Measurements from ENCODE around the gene HLA-DQA1. TPM values are rescaled to one million over a fixed set of nuclear protein-coding genes. Genes with fewer than 3 reads are reported as not detected.
"Not testable (repeated sequence)": the region's sequence is repeated elsewhere in the genome, so short reads cannot be mapped to it uniquely, and the experiment has no call there.

HLA-DQA1 gene
- total RNA-seq, 4 donors from 2014 or later, result 0.31 to 9.0 (median 5.1) TPM

DNA sequence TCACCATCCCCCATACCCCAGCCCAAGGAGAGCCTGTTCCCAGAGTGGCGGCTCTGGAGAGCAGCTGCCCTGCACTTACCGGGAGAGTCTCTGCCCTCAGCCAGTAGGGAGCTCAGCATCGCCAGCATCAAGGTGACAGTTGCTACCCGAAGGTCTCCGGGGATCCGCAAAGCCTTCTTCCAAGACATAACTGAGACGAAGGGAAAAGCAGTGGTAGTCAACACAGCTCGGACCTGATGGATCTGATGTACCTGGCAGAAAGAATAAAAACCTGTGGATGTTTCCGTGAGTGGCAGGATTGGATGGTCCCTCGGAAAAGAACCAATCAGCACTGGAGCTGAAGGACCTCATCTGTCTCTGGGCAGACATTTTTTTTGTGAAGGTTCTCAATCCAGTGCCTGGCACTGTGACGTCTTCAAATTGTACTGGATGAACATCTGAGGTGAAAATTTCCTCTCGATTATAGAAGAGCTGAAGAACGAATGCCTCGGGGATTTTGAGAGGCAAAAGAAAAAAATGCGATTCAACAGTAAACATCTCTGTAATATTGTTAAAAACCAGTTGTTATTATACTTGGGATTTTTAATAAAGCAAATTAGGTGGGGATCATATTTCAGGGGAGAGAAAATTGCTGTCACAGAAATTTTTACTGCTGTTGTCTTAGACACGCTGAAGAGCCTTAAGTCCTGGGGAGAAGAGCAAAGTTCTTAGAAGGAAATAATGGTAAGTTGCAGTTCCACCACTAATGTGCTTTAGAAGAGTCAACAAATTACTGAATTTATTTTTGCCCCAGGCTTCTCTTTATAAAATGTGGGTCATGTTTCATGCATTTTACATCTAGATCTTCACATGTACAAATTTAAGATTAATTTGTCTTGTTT is 29.5 kb downstream of the HLA-DQA1 start, which contains the start of gene HLA-DQB1:
TSS of gene HLA-DQB1 (minus strand) at position 238 of the 881 bp plus-strand sequence. CDS start at position 188, 50 bp downstream.
- H3K27me3 ChIP-seq, result no peaks in the 10 kb centered on the region
- H3K4me1 ChIP-seq, result no peaks in the 10 kb centered on the region
- no peak within 1 kb of the TSS for H3K4me3 ChIP-seq
- H3K36me3 ChIP-seq, result no peaks in the 10 kb centered on the region
- WGBS, 2 donors, result 1 to 10% methylated on average over 7 to 13 of the region's 16 CpGs
- no peaks in the 10 kb centered on the region for H3K9me3 ChIP-seq
- no peak for DNase-seq
- TF ChIP-seq POLR2A (IDR thresholded peaks at IDR 0.05), result no peak
- TF ChIP-seq, protein P1, sequence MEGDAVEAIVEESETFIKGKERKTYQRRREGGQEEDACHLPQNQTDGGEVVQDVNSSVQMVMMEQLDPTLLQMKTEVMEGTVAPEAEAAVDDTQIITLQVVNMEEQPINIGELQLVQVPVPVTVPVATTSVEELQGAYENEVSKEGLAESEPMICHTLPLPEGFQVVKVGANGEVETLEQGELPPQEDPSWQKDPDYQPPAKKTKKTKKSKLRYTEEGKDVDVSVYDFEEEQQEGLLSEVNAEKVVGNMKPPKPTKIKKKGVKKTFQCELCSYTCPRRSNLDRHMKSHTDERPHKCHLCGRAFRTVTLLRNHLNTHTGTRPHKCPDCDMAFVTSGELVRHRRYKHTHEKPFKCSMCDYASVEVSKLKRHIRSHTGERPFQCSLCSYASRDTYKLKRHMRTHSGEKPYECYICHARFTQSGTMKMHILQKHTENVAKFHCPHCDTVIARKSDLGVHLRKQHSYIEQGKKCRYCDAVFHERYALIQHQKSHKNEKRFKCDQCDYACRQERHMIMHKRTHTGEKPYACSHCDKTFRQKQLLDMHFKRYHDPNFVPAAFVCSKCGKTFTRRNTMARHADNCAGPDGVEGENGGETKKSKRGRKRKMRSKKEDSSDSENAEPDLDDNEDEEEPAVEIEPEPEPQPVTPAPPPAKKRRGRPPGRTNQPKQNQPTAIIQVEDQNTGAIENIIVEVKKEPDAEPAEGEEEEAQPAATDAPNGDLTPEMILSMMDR (IDR thresholded peaks at IDR 0.05), result no peak
- H3K27ac ChIP-seq, result peak within 1 kb of the TSS in 1 of 4 donors; percentile 6
- intact Hi-C loops (cut with DNase I), result no loop called here

DNA sequence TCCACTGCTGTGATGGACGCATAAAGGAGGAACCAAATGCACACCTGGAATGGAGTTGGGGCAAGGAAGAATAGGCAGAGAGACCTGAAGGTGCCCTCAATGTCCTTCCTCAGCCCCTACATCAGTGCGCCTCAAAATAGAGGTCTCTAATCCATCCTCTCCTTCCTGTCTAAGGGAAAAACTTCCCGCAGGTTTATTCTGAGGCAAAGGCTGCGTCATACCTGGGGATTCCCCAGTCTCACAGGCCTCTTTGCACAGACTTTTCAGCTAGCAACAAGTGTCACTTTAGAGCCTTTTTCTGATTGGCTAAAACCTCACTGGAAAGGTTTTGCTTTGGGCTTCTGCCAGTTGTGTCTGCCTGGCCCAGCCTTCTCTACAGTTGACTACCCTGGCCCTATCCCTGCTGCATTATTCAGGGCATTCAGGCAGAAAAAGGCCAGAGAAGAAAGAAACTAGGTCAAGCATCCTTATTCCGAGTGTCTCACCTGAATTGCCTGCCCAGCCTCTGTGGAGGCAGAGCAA is 31.1 kb downstream of the HLA-DQA1 start:
- 15 to 23% methylated on average over 5 of the region's 5 CpGs for WGBS, 2 donors
- no peak overlapping the region for H3K4me3 ChIP-seq
- no peaks in the 10 kb centered on the region for H3K27me3 ChIP-seq
- H3K9me3 ChIP-seq, result no peaks in the 10 kb centered on the region
- no peak for DNase-seq
- no peaks in the 10 kb centered on the region for H3K4me1 ChIP-seq
- intact Hi-C loops (cut with DNase I), result no loop called here
- no peaks in the 10 kb centered on the region for H3K36me3 ChIP-seq
- TF ChIP-seq, protein P1 (IDR thresholded peaks at IDR 0.05), result no peak
- peak in 1 of 4 donors; percentile 39 for TF ChIP-seq POLR2A (IDR thresholded peaks at IDR 0.05)
- peak overlapping the region in 2 of 4 donors; percentile 42 to 44 for H3K27ac ChIP-seq

DNA sequence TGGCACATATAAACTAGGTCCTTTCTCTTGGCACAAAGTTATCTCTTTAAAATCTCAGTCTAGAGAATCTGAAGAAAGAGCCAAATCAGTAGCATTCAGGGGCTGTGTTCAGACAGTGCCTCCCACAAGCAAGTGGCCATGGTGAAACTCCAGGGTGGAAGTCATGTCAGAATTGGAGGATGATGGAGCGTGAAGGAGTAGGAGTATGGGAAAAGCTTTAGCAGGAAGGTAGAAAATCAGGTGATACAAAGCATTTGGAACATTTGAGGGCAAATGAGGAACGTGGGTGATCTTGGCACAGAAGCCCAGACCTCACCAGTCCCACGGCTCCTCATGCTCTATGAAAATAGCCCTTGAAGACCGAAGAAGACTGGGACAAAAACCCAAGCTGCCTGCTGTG is 32.0 kb downstream of the HLA-DQA1 start:
- TF ChIP-seq, protein P1 (IDR thresholded peaks at IDR 0.05), result no peak
- no peak for TF ChIP-seq POLR2A (IDR thresholded peaks at IDR 0.05)
- no peak for DNase-seq
- H3K36me3 ChIP-seq, result no peaks in the 10 kb centered on the region
- no peaks in the 10 kb centered on the region for H3K9me3 ChIP-seq
- no peak overlapping the region for H3K27ac ChIP-seq
- WGBS, 2 donors, result 39 to 78% methylated on average over 3 to 4 of the region's 4 CpGs
- no peak overlapping the region for H3K4me3 ChIP-seq
- intact Hi-C loops (cut with DNase I), result no loop called here
- no peaks in the 10 kb centered on the region for H3K27me3 ChIP-seq
- H3K4me1 ChIP-seq, result no peaks in the 10 kb centered on the region

DNA sequence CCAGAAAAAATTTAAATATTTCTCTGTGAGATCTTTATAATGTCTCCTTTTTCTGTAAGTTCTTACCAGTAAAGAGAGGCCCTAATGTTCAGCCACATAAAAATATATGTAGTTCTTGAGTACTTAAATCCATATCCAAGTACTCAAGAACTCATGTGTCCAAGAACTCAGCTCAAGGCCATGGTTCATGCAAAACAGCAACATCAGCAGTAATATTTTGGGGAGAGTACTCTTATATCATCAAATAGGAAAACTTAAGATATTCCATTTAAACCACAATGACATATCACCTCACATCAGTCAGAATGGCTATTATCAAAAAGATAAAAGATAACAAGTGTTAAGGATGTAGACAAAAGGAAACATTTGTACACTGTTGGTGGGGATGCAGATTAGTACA is 32.7 kb downstream of the HLA-DQA1 start:
- intact Hi-C loops (cut with DNase I), result no loop called here
- no peaks in the 10 kb centered on the region for H3K27me3 ChIP-seq
- H3K4me1 ChIP-seq, result no peaks in the 10 kb centered on the region
- H3K4me3 ChIP-seq, result no peak overlapping the region
- no peak overlapping the region for H3K27ac ChIP-seq
- TF ChIP-seq, protein P1 (IDR thresholded peaks at IDR 0.05), result no peak
- TF ChIP-seq POLR2A (IDR thresholded peaks at IDR 0.05), result no peak
- H3K9me3 ChIP-seq, result no peaks in the 10 kb centered on the region
- DNase-seq, result no peak
- no peaks in the 10 kb centered on the region for H3K36me3 ChIP-seq

DNA sequence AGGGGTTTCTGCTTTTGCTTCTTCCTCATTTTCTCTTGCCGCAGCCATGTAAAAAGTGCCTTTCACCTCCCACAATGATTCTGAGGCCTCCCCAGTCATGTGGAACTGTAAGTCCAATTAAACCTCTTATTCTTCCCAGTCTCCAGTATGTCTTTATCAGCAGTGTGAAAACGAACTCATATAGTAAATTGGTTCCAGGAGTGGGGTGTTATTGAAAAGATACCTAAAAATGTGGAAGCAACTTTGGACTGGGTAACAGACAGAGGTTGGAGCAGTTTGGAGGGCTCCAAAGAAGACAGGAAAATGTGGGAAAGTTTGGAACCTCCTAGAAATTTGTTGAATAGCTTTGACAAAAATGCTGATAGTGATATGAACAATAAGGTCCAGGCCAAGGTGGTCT is 34.7 kb downstream of the HLA-DQA1 start:
- intact Hi-C loops (cut with DNase I), result not testable (repeated sequence)
- 67 to 73% methylated on average over 2 of the region's 2 CpGs for WGBS, 2 donors

DNA sequence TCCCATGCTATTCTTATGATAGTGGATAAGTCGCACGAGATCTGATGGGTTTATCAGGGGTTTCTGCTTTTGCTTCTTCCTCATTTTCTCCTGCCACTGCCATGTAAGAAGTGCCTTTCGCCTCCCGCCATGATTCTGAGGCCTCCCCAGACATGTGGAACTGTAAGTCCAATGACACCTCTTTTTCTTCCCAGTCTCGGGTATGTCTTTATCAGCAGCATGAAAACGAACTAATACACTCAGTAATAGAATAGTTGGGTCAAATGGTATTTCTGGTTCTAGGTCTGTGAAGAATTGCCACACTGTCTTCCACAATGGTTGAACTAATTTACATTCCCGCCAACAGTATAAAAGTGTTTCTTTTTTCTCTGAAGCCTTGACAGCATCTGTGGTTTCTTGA is 36.9 kb downstream of the HLA-DQA1 start:
- H3K27ac ChIP-seq; H3K36me3 ChIP-seq; H3K27me3 ChIP-seq; H3K9me3 ChIP-seq; intact Hi-C loops (cut with DNase I); H3K4me1 ChIP-seq; H3K4me3 ChIP-seq; DNase-seq: not testable (repeated sequence)
- 95 to 96% methylated on average over 5 to 7 of the region's 7 CpGs for WGBS, 2 donors

More for the DNA sequence above, 34.7 kb downstream of the HLA-DQA1 start:
- not testable (repeated sequence) for H3K4me3 ChIP-seq, H3K9me3 ChIP-seq, H3K27ac ChIP-seq, H3K27me3 ChIP-seq, DNase-seq, H3K4me1 ChIP-seq, H3K36me3 ChIP-seq
